Activated T-helper 1 cell treated with Interleukin-2 at 50 U/mL for 16 hours (primary cell): ENCODE measurements around the gene LRMDA.

Experiments used
- DNase-seq: peaks from one replicate; pipeline ENCODE4 v3.0.0-alpha.2; 2020; ENCODE audit warnings: low read depth

Gene LRMDA

DNA sequence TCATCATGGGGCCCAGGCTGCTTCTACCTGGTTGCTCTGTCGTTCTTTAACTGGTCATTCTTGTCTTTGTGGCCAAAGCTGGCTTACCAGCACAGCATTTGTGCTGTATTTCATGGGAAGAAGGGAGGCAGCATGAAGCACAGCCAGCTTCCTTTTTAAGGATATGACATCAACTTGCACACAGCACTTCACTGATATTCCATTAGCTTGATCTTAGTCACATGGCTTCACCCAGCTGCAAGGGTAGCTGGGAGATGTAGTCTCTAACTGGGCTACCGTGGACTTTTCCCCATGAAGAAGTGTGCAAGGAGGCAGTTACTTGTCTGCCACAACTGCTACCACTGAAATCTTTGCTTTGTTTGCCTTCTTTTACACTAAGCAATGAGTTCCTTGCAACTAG, 525.2 kb downstream of the LRMDA start:
- no peak for DNase-seq

DNA sequence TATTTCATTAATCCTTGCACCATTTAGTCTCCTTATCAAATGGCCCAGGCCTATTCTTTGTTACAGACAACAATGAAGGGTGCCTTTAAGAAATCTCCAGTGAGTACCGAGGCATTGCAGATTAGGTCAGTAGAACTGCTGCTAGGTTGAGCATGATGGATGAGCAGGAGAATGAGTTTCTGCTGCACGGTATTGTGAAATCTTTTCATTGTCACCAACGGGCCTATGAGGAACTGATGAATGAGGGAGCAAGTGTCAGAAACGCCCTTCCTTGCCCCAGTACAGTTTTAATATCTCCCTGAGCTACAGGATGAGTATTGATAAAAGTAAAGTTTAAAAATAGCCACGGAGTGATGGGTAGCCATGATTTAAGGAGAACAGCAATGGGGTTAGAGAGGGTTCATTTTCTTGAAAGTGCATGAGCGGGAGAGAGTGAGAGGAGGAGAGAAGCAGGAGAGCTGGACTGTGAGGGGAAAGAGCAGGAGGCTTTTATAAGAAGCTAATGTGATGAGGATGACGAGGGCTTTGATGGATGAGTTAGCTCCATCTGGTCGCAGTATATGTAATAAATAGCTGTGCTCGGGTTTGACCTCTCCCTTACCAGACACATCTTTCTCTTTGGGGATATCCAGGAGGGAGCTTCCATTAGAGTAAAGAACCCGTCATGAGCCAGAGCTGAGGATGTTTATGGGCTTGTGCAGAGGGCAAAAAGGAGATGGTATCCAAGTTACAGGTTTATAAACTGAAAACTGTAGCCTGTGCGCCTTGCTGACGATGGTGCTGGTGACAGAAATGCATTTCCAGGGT, 526.1 kb downstream of the LRMDA start:
- DNase-seq = no peak

DNA sequence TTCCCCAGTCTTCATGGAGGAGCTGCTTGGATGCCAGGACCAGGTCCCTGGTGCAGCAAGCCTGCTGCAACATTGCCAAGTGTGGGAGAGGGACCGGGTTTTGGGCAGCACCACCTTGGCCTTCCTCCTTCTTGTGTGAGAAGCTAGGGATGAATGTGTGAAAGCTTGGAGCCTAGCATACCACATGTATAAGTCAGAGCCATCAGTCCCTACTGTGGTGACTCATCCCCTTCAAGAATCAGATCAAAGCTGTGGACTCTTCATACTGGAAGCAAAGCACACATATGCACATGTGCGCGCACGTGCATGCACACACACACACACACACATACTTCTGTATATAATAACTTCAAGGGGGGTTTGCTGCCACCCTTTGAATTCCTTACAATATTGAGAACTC, 527.8 kb downstream of the LRMDA start:
- no peak for DNase-seq

DNA sequence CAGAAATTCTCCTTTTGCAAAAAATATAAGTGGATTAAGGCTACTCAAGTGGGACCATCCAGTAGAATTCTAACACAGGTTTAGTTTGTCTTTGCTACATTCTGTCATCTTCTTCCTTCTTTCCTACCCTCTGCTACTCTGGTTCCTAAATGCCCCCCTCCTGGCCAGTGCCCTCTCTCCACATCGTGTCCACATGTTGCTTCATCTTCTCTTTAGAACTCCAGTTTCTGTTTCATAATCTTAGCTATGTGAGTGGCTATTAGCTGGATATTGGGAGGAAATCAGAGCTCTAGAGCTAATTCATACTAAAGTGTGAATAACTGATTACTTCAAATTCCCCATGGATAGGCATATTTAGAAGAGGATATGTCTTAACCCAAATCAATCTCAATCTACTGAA, 528.5 kb downstream of the LRMDA start:
- no peak for DNase-seq

DNA sequence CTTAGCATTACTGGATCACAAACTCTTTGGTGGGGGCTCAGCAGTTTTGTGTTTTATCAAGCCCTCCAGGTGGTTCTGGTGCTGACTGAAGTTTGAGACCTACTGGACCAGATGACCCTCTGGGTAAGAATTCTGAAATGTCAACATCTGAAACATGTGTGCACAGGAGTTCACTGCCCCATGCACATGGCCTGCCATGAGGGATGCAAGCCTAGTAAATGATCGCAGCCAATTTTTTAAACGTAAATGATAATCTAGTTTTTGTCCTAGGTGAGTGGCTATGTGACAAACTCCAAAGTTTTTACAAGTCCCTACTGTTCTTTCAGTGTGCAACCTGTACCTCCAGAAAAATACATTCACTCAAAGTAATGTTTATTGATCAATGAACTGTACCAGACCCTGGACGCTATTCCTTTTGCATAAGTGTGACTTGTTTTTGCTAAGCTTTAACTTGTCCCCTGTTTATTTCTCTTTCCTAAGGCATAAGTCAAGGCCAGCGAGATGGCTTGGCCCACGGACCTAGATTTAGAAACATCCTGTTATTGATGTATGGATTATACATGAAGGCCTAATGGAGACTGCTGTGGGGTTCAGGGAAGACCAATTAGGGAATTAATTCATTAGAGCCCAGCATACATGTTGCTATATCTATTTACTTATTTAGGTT, 531.1 kb downstream of the LRMDA start:
- no peak for DNase-seq

DNA sequence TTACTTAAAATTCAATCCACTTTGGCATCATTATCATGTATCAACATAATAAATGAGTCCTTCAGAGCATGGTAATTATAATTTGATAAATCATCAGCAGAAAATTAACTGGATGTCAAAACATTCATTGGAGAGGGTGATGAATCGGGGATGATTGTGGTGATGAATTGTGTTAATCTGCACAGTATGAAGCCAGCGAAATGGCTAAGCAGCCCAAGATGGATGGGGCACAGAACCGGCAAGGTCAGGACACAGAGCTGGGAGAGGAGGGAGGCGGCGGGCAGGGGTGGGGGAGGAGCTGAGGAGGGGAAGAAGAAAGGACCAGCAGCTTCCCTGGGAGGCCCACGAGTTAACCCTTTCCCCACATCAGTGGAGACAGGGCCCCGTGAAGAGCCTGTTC, 536.1 kb downstream of the LRMDA start:
- DNase-seq = no peak

DNA sequence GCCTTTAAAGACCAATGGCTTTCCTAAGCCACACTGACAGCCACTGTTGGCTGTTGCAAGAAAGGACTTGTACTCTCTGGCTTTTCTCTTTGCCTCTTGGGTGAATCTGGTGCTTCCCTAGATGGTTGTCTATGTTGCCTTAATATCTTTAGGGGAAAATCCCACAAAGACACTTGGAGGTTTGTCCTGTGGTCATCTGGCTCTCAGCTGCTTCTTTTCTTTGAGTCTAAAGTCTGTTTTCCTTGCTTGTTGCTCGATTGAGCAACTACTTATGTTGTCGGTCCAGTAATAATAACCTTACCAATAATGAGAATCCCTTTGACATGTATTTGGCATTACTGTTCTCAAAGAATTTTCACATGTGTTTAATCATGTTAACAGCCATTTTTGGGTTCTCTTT, 537.6 kb downstream of the LRMDA start:
- DNase-seq = no peak

DNA sequence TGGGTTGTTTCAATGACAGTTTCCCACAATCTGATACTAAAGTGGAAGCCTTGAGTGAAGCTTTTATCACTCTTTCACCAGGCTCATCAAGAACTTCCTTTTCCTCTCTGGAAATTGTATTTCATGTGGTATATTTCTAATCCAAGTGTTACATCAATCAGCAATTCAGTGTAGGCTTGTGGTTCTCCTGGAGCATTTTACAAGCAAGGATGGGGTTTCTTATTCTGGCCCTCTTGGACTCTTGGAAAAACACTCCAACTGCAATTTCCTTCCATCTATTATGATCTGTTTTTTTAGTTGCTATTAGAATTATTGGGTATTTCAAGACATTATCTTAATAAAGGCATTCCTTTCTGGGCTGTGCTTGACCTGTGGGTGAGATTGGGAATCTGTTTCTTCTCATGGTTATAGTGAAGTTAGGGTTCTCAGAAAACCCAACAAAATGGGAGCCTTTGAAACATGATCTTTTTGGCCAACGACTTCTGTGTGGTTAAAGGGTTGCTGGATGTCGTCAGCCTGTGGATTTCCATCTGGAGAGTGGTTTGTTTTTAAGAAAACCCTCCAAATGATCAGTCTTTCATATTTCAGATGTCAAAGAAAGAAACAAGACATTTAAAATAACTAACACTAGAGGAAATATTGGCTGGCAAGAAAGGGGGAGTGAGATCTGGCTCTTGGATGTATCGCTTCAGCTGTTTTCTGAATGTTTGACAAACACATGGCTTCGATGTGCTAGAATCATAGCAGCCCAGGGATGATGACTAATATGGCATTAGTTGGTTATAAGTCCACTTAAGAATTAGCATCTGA, 540.2 kb downstream of the LRMDA start:
- DNase-seq = no peak

DNA sequence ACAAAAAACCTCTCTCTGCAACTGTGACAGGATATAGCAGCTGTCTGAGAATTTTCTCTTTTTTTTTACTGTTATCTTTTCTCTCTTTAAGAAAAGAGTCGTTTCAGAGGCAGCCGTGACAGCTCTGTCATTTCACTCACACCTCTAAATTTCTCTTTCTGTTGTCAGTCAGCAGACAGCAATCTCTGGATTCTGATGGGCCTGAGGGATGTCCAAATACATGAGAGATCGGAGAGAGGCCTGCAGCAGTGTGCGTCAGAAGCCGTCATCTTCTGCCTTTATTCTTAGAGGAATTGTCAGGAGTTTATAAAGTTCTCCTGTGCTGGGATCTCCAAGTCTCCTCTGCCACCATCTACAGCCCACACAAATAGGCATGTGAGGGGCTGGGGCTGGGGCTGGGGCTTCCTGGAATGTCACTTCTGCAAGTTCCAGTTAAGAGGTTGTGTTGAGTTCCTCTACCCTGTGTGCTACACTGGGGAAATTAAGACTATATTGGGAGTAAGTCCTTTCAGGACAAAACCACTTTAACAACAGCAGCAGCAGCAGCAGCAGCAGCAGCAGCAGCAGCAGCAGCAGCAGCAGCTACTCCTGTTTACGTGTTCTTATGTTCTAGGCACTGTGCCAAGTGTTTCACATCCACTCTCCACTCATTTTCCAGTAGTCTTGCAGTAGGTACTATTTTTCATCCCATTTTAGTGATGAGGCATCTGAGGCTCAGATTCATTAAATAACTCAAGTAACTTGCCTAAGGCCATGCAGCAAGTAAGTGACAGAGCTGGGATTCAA, 541.3 kb downstream of the LRMDA start:
- no peak for DNase-seq

DNA sequence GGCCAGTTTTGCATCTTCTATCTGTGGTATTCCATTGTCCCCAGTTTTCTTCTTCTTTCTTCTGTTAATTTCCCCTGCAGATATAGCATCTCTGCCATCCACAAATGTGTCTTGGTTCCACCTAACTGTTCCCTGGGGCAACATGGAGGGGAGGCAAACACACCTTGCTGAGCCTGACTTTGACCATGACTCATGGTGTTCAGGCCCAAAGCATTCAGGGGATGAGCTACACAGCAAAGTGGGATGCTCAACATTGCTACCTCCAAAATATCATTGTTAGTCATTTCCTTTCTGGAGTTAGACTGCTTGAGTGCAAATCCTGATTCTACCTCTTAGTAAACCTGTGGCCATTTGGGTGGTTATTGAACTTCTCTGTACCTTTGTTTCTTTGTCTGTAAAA, 542.7 kb downstream of the LRMDA start:
- no peak for DNase-seq

DNA sequence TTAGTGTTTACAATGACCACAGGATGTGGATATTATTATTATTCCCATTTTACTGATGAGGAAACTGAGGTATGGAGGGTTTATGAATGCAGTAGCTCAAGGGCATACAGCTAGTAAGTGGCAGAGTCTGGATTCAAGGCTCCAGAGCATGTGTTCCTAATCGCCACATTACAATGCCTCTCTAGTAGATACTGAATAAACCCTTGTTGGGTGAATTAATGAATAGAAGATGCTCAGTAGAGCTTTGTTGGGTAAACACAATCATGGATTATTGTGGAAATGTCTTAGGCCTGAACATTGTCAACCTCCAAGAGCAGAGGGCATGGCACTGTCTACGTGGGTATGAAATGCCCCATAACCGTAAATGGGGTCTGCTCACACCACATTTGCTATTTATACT, 545.3 kb downstream of the LRMDA start:
- DNase-seq = no peak

DNA sequence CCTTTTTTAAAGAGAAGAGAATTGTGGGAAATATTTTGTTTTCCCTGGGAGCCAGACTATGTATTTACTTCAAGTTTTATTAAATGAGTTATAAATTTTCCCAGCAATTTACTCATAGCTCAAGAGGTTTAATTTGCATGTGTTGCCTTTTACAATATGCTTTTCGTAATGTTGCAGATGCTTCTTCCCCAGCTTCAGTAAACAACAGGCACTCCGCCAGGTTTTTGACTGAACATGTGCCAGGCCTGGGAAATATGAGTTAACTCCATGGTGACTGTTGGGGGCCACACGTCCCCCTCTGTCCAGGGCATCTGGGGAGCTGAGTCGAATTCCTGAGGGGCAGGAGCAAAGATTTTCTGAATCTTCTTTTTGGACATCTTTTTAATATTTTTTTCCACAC, 545.7 kb downstream of the LRMDA start:
- no peak for DNase-seq

DNA sequence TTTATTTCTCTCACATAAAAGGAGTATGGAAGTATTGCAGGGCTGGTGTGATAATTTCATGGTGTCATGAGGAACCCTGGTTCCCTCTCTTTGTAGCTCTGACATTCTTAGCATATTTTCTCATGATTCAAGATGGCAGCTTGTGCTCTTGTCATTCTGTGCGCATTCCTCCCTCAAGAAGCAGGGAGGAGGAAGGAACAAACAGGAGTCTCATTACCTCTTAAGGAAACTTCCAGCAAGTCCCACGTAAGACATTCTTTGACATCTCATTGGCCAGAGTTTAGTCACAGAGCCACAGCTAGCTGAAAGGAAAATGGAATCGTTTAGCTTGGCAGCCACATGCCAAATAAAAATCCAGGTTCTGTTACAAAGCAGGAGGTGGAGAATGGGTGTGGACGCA, 546.8 kb downstream of the LRMDA start:
- no peak for DNase-seq

DNA sequence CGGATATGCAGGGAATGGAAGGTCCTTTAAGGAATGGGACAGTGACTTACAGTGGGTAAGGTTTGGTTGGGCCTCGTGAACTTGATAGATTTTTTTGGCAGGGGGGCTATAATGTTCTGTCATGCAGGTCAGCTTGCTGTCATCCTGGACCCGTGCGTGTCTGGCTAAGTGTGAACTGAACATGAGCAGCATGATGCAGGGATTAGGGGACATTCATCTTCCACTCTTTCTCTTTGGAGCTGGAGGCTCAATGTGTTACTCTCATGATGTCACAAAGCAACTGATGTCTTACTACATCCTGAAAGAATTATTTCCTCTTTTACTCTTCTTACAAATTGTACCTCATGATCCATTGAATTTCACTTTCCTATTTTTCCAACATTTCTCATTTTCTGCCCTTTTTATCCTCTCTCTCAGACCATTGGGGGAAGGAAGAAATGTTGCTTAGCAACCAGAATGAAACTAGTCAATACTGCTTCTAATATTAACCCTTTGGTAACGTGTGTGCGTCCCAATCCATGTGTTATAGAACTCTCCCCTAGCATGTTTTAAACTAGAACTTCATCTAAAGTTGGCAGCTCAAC, 549.1 kb downstream of the LRMDA start:
- no peak for DNase-seq

DNA sequence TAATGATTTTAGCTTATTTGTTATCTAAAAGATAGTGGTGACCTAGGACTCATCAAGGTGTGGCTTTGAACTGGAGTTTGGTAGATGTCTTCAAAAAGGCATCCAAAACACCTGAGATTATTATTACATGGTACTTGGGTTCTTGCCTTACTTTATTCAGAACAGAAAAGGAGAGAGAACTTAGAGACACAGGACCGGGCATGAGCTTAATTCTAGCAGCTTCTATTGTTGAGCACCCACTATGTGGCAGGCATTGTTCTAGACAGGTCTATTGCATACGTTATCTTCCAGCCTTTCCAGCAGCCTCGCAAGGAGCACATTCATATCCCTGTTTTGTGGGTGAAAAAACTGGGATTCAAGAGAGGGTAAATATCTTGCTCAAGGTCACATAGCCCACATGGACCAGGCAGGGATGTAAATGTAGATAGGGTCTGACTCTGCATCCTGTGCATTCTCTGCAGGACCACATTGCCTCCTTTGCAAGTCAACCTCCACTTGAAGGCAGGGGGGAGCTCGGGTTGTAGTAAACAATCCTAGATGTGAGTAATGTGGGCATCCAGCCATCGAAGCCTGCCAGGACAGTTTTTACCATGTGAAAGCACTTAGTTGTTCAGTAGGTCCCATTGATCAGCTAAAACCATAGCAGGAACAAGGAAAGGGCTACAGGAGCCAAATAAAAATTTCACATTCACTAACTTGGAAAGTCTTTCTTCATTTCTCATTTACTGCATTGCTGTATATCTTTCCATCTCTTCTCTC, 551.4 kb downstream of the LRMDA start:
- no peak for DNase-seq

DNA sequence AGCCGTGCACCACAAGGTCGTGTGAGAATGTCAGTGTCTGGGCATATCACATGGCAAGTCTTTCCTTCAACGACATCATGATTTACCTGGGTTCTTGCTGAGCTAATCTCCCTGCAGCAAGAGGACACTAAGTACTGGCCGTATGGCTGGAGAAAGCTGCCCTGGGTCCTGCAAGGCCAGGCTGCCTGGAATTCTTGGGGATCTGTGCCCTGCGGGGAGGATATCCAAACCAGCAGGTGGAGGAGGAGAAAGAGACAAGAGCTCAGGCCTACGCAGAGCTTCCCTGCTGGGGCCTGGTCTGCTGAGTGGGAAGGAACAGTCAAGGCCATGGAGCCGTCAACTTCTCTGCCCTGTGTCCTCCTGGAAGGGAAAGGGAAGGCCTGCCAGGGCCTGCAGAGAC, 552.6 kb downstream of the LRMDA start:
- DNase-seq = no peak

DNA sequence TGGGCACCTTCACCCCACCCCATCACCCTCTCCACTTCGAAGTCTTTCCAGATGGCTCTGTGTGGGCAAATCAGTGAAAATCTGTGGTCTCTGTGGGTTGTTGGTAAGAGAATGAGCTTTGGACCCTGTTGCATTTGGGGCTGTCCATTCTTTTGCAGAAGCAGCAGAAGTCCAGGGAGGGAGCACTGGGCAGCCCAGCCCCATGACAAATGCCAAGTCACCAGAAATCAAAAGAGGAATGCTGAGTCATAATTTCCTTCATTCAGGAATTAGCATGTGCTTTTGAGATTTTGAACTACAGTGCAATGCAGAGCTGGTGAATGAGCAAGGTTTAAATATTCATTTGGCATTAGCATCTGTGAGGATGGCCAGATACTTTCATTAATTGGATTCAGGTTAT, 556.2 kb downstream of the LRMDA start:
- DNase-seq = no peak

DNA sequence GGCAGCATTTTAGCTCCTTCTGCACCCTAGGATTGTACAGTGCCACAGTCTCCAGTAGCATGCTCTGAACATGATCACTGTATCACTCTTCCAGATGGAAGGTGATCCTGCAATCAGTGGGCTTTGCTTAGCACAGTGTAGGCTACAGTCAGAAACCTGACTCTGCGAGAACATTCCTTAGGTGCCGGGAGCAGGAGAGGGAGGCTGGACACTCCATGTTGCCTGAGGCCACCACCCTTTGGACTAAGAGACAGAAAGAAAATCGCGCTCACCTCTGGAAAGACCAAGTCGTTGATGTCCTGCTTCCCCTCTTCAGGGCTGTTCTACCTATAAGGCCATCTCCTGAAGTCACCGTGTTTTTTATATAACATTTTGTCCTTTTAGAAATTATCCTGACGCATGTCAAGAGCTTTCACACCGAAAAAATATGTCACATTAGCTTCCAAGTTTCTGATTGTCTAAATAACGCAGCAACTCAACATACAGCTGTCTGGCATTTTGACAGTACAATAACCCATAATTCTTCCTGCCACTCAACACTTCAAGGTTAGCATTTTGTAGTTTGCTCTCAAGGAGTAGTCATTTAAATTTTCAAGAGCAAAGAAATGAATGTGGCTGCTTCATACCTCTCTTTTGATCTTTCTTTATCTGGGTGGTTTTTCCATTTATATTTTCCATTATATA, 563.1 kb downstream of the LRMDA start:
- DNase-seq = no peak

DNA sequence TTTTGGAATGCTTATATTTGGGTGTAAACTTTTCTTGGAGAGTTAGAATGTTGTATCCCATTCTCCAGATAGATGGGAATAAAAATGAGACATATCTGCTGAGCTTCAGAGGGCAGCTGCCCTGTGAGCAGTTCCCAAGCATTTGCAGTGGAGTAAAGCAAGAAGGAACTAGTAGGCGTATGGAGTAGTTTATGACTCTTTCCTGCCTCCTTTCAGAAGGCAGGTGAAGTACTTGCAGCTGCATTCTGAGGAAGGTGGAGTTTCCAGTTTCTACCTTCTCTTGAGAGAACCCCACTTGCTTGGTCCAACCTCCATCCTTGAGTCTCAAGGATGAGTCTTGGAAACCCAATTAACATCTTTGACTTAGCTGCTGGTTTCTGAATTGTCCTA, 563.6 kb downstream of the LRMDA start:
- DNase-seq = no peak

DNA sequence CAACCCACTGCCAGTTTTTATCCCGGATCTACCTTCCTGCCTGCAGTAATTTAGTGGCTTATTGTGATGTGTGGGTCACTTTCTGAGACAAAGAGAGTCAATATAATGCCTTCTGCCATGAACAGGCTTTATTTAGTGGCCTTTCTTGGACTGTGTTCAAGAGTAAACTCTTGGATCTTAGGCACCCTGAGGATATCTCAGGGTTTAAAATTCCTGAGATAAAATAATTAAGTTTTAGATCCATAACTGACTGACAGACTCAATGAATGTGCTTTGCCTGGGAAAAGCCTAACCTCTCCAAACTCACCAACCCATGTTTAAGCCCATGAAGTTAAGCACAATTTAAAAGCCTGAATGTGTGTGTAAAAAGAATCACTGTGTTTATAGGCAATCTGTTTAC, 564.3 kb downstream of the LRMDA start:
- DNase-seq = no peak

DNA sequence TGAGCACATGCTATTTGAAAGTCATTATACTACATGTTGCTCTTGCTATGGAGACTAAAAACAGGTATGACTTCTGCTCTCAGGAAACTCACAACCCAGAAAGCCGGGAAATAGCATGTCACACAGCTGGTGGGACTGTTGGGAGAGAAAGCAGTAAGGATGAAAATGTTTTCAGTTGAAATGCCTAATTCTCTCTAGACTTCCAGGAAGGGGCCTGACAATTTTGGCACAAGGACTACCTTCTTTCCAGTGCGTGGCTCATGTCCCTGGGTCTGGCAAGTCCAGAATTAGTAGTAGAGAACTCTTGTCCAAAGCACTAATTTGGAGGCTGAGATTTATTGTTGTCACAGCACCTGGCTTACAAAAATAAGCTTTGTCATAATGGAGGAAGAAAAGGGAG, 567.6 kb downstream of the LRMDA start:
- DNase-seq = no peak
